HK-2 (cell line): ENCODE data around the gene THEM5.
"Not testable (repeated sequence)": the region's sequence is repeated elsewhere in the genome, so short reads cannot be mapped to it uniquely, and the experiment has no call there.

Source experiments
- DNase-seq: peaks from one replicate; pipeline ENCODE4 v3.0.0-alpha.2; 2018; ENCODE audit not compliant: unreplicated experiment

The THEM5 gene

GRCh38 chr1:151853411-151853943 lies at the start of gene THEM5:
TSS of gene THEM5 (minus strand) at chr1:151853712. CDS start at chr1:151853565, 147 bp downstream.
- DNase-seq: no peak

- DNase-seq: no peak
Observed at GRCh38 chr1:151902858-151903257, 49.3 kb upstream of the THEM5 start.

GRCh38 chr1:151900804-151901203 lies 47.3 kb upstream of the THEM5 start:
- not testable (repeated sequence) for DNase-seq

- no peak for DNase-seq
Observed at GRCh38 chr1:151898519-151898991, 45.0 kb upstream of the THEM5 start.

GRCh38 chr1:151897991-151898431 lies 44.5 kb upstream of the THEM5 start:
- DNase-seq: no peak

GRCh38 chr1:151893176-151893924 lies 39.8 kb upstream of the THEM5 start:
- no peak for DNase-seq

GRCh38 chr1:151892190-151892589 lies 38.7 kb upstream of the THEM5 start:
- no peak for DNase-seq

- no peak for DNase-seq
Observed at GRCh38 chr1:151891512-151891911, 38.0 kb upstream of the THEM5 start.

GRCh38 chr1:151888972-151889570 lies 35.6 kb upstream of the THEM5 start:
- DNase-seq: no peak

- DNase-seq: no peak
Observed at GRCh38 chr1:151887028-151887427, 33.5 kb upstream of the THEM5 start.

GRCh38 chr1:151885479-151885878 lies 32.0 kb upstream of the THEM5 start:
- no peak for DNase-seq

- DNase-seq: not testable (repeated sequence)
Observed at GRCh38 chr1:151884879-151885278, 31.4 kb upstream of the THEM5 start.

- DNase-seq: not testable (repeated sequence)
Observed at GRCh38 chr1:151884445-151884844, 30.9 kb upstream of the THEM5 start.

- DNase-seq: not testable (repeated sequence)
Observed at GRCh38 chr1:151883898-151884297, 30.4 kb upstream of the THEM5 start.

GRCh38 chr1:151882918-151883317 lies 29.4 kb upstream of the THEM5 start:
- DNase-seq: not testable (repeated sequence)

GRCh38 chr1:151882466-151882865 lies 29.0 kb upstream of the THEM5 start:
- no peak for DNase-seq

GRCh38 chr1:151881479-151881878 lies 28.0 kb upstream of the THEM5 start:
- no peak for DNase-seq

GRCh38 chr1:151875419-151876097 lies 22.0 kb upstream of the THEM5 start:
- DNase-seq: no peak

- not testable (repeated sequence) for DNase-seq
Observed at GRCh38 chr1:151872776-151873175, 19.3 kb upstream of the THEM5 start.

GRCh38 chr1:151871284-151872030 lies 17.9 kb upstream of the THEM5 start:
- no peak for DNase-seq

- no peak for DNase-seq
Observed at GRCh38 chr1:151868486-151868885, 15.0 kb upstream of the THEM5 start.
